Stimulated activated CD8-positive, alpha-beta memory T cell treated with anti-CD3 and anti-CD28 coated beads, Interleukin-7, amount 100 ng/mL, for 48 hours (primary cell): ENCODE results near the gene POLR3C.
"Not testable (repeated sequence)": the region's sequence is repeated elsewhere in the genome, so short reads cannot be mapped to it uniquely, and the experiment has no call there.

ENCODE experiments used
- DNase-seq, 2 donors: peaks; one replicate each; pipeline ENCODE4 v3.0.0-alpha.2; 2020; ENCODE audit warnings: low read depth in 1 of 2; ENCODE audit errors: extremely low read depth in 1 of 2

The POLR3C gene, protein sequence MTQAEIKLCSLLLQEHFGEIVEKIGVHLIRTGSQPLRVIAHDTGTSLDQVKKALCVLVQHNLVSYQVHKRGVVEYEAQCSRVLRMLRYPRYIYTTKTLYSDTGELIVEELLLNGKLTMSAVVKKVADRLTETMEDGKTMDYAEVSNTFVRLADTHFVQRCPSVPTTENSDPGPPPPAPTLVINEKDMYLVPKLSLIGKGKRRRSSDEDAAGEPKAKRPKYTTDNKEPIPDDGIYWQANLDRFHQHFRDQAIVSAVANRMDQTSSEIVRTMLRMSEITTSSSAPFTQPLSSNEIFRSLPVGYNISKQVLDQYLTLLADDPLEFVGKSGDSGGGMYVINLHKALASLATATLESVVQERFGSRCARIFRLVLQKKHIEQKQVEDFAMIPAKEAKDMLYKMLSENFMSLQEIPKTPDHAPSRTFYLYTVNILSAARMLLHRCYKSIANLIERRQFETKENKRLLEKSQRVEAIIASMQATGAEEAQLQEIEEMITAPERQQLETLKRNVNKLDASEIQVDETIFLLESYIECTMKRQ

DNA sequence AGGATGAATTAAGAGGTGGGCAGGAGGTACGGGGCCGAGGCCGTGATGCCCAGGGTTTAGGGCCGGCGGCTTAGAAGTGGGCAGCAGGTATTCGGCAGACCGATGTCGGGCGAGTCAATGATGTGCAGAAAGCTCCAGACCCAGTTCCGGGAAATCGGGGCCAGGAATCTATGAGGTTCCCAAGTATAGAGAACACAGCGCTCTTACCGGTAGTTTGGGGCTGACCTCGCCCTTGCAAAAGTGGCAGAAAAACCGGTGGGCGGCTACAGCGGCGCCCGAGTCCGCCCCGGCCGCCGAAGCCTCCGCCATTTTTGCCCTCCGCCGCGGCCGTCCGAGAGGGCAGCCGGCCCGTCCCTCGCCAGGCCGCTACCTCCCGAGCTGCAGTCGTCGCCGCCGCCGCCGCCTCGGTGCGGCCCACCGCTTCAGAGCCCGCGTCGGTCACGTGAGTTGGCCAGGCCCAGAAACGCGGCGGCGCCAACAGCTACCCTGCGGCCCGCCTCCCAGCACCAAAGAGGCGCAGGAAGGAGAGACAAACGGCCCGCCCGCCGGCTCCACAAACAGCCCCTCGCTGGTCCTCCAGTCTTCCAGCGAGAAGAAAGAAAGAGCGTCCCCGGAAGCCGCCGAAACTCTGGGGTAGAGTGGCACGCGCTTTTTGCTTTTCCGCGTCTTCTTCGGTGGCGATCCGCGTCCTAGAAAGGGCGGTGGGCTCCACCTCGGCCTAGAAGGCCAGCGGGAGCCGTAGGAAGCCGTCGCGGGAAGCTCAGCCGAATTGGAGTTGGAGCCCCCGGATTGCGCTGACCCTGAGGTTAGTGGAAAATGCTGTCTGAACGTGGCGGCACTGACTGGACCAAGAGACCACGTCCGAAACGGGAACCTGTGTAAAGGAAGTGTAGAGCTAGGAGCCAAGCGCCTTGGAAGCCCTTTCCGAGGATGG is at the start of gene POLR3C, which contains the start of gene RNF115:
Gene POLR3C, plus strand, starts transcription at position 636 of the 934 bp plus-strand sequence. CDS start 1,577 bp downstream, outside the sequence.
Gene RNF115, minus strand, starts transcription at position 531 of the 934 bp plus-strand sequence. Its CDS starts 222 bp downstream, at position 309.
- DNase-seq: peak; percentile 72 to 86

DNA sequence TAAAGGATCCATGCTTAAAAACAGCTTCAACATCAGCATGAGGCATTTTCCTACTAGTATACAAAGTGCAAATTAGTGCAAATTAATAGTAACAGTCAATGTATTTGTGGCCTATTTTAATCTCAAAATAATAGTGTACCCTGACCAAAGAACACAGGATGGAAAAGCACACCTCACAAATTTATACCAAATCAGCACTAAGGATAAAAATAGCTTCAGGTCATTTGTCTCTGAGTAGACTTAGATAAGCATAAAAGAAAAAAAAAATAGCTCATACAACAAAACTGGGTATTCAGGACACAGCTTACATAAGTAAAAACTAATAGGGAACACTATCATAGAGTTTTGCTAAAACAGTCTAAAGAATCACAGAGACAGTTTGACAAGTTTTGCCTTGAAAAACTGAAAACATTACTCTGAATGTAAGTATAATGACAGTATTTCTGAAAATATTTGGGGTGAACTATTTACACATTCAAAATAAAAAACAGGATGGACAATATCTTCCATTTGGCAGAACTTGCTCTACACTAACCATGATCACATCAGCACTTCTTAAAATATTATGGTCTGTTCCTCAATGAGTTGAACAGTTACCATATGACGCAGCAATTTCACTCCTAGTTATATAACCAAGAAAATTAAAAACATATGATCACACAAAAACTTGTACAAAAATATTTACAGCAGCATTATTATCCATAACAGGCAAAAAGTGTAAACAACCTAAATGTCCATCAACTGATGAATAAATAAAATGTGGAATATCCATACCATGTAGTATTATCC is 46.4 kb upstream of the POLR3C start:
- no peak for DNase-seq

DNA sequence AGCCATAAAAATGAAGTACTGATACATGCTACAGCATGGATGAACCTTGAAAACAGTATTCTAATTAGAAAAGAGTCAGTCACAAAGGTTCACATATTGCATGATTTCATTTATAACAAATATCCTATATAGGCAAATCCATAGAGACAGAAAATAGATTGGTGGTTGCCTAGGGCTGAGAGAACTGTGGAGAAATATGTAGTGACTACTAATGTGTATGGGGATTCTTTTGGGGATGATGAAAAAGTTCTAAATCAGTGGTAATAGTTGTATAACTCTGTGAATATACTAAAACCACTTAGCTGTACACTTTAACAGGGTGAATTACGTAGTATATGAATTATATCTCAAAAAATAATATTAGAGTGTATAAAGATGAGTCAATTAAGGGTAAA is 45.9 kb upstream of the POLR3C start:
- DNase-seq: no peak

DNA sequence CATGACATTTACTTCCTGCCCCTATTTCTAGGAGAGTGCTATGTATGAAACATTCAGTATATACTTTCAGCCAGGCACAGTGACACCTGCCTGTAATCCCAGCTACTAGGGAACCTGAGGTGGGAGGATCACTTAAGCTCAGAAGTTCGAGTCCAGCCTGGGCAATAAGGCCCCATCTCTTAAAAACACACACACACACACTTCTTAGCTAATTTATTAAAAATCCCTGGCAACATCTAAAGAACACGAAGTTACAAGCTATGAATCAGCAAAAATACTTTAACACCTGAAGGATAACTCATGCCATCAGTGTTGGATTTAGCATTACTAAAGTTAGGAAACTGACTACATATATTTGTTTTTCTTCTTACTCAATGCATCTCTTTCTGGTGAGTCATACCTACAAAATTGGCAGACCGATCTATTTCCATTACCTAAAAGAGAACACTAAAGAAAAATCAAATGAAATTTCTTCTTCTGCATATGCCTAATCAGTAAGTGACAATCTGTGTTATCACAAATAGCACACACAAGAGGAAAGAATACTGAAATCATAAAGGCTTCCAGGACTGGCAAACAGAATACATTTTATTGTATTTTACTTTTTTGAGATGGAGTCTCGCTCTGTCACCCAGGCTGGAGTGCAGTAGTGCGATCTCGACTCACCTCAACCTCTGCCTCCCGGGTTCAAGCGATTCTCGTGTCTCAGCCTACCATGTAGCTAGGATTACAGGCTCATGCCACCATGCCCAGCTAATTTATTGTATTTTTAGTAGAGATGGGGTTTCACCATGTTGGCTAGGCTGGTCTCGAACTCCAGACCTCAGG is 41.5 kb upstream of the POLR3C start:
- no peak for DNase-seq

DNA sequence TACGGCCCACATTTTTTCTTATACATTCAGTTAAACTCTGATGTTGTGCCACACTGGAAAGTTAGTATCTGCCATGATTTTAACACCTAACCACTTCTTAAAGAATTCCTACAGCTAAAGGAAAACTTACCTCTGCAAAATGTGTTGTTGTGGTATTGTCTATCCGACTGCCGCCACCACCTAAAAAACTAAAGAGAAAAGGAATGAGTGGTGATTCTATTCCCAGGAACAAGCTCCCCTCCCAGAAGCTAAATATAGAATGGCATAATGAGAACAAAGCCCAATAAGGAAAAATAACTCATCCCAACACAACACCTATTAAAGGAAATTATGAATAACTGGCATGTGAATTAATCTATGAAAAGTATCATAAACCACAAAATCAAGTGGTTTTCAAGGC is 39.6 kb upstream of the POLR3C start:
- DNase-seq: no peak

DNA sequence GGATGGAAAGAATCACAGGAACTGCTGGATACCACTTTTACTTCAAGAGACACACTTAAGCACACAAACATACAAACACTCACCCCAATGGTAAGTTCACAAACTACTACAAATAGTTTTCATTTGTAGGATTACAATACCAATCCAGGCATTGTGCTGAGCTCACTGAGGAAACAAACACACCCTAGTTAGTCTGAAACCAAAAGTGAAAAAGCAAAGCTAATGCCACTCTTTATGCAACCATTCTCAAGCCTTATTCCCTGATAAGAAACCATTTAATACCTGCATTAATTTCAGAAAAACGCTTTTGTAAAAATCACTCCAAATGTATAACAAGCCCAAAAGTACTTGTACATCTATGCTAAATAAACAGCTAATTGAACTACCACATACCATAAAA is 38.5 kb upstream of the POLR3C start:
- DNase-seq: no peak

DNA sequence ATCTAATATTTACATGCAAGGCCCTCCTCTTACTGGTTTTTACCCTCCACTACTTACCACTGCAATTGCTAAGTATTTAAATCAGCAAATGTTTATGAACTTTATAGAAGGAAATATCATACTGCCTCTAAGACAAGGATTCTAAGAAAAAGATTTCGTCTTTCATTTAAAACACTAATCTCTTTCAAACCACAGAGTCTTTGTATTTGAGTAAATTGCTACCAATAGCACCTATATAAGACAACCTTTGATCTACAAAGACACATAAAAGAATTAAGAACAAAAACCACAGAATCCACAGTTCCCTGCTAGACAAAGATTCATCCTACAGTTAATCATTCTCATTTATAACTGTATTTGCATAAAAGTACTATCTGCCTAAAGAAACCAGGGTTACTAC is 37.7 kb upstream of the POLR3C start:
- DNase-seq: no peak

DNA sequence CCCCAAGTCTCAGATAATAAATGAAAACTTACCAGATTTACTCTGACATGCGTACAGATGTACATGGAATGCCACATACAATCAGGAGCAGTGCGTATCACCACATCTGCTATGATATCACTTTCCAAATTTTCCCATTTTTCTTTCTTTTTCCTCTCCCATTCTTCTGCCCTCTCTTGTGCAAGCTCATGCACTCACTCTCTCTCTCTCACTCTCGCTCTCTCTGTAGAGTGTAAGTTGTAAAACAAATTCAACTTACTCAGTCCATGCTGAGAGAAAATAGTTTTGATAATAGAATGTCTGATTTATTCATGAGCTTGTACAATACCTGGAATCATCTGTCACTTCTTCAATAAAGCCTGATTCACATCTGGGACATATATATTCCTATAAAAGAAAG is 35.4 kb upstream of the POLR3C start:
- no peak for DNase-seq

DNA sequence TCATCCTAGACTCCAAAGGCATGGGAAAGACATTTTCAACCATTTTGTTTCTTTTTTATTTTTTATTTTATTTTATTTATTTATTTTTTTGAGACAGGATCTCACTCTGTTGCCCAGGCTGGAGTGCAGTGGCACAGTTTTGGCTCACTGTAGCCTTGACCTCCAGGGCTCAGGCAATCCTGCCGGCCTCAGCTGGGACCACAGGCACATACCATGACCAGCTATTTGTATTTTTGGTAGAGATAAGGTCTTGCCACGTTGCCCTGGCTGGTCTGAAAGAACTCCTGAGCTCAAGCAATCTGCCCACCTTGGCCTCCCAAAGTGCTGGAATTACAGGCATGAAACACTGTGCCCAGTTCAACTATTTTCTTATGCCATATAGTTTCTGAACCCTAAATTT is 32.1 kb upstream of the POLR3C start:
- DNase-seq: not testable (repeated sequence)

DNA sequence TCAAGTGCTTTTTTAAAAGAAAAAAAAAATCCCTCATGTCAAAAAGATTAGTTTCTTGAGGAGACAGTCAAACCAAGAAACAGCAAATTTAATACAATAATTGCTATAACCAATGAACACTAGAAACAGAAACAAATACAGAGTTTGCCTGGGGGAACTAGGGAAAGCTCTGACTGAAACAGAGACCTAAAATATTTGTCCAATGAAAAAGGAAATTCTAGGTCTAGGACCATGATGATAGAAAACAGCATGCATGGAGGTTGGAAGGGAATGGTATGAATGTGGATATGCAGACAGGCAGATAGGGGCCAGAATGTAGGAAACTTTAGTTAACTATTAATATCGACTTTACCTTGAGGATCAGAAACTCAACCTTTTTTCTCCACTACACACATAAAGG is 31.5 kb upstream of the POLR3C start:
- no peak for DNase-seq

DNA sequence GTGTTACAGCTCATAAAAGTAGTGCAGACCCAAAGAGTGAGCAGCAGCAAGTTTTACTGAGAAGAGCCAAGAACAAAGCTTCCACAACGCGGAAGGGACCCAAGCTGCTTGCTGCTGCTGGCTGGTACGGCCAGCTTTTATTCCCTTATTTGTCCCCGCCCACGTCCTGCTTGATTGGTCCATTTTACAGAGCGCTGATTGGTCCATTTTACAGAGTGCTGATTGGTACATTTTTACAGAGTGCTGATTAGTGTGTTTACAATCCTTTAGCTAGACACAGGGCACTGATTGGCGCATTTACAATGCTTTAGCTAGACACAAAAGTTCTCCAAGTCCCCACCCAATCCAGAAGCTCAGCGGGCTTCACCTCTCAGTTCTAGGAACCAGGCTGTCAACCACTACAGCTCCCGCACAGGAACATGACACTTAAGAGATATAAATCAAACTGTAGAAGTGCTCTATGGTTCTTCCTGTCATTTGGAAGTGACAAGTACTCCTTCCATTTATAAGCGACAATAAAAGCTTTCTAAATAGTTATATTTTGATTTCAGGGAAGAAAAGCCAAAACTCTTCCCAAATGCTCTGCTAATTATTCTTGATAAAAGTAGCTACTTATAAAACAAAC is 28.6 kb upstream of the POLR3C start:
- DNase-seq: no peak

DNA sequence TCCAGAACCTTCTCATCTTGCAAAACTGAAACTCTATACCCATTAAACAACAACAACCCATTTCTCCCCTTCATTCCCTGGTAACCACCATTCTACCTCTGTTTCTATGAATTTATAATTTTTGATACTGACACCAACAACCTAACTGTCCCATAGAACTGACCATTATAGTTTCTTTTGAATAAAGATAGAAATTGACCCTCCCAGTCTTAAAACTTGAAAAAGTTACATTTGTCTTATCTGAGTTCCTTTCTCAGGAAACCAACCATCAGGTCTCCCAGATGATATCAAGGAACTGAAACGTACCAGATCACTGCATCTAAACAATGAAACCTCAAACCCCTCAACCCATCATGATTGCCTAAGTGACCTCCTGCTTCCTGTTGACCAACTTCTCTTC is 27.2 kb upstream of the POLR3C start:
- DNase-seq: no peak

DNA sequence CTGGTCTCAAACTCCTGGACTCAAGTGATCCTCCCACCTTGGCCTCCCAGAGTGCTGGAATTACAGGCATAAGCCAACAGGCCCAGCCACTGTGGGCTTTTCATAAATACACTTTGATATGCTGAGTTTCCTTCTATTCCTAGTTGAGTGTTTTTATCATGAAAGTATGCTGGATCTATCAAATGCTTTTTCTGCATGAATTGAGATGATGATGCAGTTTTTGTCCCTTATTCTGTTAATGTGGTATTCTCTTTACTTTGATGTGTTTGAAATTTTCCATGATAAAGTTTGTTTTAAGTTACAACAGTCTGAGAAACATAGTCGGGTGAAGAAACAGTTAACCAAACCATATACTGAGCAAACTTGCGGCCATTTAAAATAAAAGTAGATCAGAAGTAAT is 24.2 kb upstream of the POLR3C start:
- DNase-seq: no peak

DNA sequence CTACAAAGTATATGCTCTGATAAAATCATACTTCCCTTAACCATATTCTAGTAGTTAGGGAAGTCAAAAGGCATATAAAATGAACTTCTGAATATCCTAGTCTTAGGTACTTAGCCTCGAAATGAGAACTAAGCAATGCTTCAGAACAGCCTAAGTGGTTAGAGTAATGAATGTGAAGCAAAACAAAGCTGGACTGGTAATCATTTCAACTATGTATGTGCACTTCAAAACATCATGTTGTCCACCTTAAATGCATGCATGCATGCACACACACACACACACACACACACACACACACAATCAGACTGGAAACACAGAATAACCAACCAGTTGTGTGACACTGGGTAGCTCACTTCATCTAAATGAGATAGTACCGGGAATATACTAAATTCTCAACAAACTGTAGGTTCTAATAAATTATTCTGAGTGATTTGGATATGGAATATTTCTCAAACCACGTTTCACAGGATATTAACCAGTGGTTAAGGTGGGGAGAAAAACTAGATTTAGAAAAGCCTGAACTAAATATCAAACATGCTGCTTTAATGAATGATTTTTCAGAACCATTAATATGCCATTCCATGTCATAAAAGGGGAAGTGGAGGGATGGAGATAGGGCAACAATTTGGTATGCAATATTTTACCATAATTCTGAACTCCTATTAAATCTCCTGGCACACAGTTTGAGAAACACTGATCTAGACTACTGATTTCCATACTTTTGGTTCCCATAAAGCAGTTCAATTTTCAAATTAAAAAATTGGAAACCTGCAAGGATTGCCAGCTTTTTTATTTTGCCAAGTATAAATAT is 19.6 kb upstream of the POLR3C start:
- no peak for DNase-seq

DNA sequence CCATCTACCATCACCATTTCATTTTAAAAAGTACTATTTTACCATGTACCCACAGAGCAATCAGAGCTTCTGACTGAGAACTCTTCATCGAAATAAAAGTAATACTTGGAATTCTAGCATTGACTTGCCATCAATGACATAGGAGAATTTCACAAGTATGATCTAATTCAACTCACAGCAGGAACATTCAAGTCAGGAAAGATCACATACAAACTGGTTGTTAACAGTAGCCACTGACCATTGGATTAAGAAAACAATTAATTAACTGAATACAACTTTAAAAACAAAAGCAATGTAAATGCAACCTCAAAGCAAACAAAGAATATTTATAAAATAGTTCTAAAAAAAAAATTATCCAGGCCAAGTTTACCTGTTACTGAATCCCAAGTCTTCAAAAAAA is 18.9 kb upstream of the POLR3C start:
- no peak for DNase-seq

DNA sequence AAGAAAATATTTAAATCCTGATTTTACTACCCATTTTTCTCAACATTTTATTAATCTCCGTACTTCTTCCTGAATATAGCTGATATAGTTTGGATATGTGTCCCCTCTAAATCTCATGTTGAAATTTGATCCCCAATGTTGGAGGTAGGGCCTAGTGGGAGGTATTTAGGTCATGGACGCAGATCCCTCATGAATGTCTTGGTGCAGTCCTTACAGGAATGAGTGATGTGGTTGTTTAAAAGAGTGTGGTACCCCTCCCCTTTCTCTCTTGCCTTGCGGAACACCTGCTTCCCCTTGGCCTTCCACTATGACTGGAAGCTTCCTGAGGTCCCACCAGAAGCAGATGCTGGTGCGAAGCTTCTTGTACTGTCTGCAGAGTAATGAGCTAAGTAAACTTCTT is 17.6 kb upstream of the POLR3C start:
- no peak for DNase-seq

DNA sequence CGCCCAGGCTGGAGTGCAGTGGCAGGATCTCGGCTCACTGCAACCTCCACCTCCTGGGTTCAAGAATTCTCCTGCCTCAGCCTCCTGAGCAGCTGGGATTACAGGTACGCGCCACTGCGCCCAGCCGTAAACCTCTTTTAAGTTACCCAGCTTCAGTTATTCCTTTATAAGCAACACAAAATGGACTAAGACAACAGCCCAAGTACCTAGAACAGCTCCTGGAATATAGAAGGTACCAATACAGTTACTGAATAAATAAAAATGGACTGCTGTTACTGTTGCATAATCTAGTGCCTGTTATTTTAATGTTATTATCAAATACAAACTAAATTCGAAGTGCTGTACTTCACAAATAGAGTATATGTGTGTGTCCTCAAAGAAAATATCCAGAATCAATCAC is 17.2 kb upstream of the POLR3C start:
- no peak for DNase-seq

DNA sequence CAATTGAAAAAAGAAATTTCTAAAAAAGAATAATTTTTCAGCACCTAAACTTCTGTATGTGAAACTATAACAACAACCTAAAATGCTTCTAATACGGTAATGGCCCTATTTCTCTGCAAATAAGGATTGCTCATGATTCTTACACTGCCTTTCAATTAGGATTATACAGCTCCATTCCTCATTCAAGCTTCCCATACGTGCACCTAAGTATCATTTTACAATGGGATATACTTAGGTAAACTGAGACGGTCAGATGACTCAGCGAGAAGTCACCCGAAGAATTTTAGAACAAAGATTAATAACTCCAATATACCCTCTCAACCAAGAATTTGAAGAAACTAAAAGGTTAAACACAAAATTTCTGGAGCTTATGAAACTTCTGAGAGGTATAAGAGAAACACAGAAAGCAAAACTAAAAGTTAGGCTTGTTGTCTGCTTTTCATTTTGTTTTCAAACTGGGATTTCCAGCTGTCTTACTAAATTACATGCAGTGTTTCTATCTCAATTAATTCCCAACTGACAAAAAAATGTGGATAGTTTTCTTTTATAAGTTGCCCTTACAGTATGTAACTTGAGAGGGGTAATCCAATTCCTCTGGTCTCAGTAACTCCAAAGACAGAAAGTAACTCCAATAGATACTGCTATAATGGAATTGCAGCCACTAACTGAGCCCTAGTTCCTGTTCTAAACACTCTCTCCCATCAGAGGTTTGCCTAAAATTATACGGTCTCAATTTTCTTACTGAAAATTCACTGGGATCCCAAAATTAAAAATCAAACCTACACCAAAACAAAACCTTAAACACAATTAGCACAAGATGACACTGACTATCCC is 10.8 kb upstream of the POLR3C start:
- not testable (repeated sequence) for DNase-seq
